Measurements from ENCODE around the gene ZNF835.

GRCh38 chr19:56699552-56699951, 28.0 kb upstream of the ZNF835 start:
- TF ChIP-seq CTCF (IDR thresholded peaks at IDR 0.05; ENCODE audit: low read length), result no peak
- TF ChIP-seq EZH2 (IDR thresholded peaks at IDR 0.05; ENCODE audit: borderline replicate concordance, low read length), result no peak
